Panc1 (cell line): ENCODE measurements around the gene TNFAIP2. TPM values are rescaled to one million over a fixed set of nuclear protein-coding genes. Genes with fewer than 3 reads are reported as not detected.

ENCODE experiments used
- ATAC-seq: fragments of 200-7000 bp; cut with Tn5 transposase; 2 replicates; pipeline ENCODE4 v1.9.1; 2020; ENCODE audit warnings: mild to moderate bottlenecking, moderate library complexity
- BruUV-seq: library from RNA; stranded (reverse); fragments of 400-500 nt; replicated peaks from 2 replicates; lab custom pipeline; 2021; lab: Mats Ljungman, UMichigan
- CTCF ChIA-PET: fragments of 300-600 bp; sonication (Branson Sonifier 250); formaldehyde crosslinking; loops from one replicate; lab custom pipeline; 2022; ENCODE audit warnings: antibody characterized with exemption; lab: Charles Lee
- POLR2A ChIA-PET: fragments of 300-600 bp; sonication (Branson Sonifier 250); formaldehyde crosslinking; loops from one replicate; lab custom pipeline; 2022; ENCODE audit warnings: antibody characterized with exemption; lab: Charles Lee
- DNase-seq: peaks from one replicate; pipeline ENCODE4 v3.0.0-alpha.2; 2010; ENCODE audit warnings: low read depth, low spot score
- H3K27ac ChIP-seq: 2 replicates; pipeline ENCODE4 v1.5.1; 2011; ENCODE audit warnings: mild to moderate bottlenecking, low read length, inconsistent platforms
- H3K27me3 ChIP-seq: fragments of 200-500 bp; sonication (Bioruptor generic); 2 replicates; pipeline ENCODE4 v1.6.0; 2014; ENCODE audit warnings: low read length, inconsistent platforms; ENCODE audit not compliant: control insufficient read depth, insufficient read depth
- H3K36me3 ChIP-seq: fragments of 200-500 bp; sonication (Bioruptor generic); 2 replicates; pipeline ENCODE4 v1.5.1; 2014; ENCODE audit warnings: inconsistent platforms, mild to moderate bottlenecking, low read length, moderate library complexity; ENCODE audit not compliant: control insufficient read depth, insufficient read depth
- H3K4me1 ChIP-seq: 2 replicates; pipeline ENCODE4 v1.5.1; 2011; ENCODE audit warnings: inconsistent platforms, mild to moderate bottlenecking, low read length, moderate library complexity; ENCODE audit not compliant: control insufficient read depth, insufficient read depth
- H3K4me3 ChIP-seq, 2 experiments: 2 replicates each; pipeline ENCODE4 v1.5.1; 2011 to 2012; ENCODE audit warnings: low read depth in 2 of 2, low read length in 2 of 2, mild to moderate bottlenecking in 2 of 2, inconsistent platforms in 1 of 2, moderate library complexity in 1 of 2
- H3K9me3 ChIP-seq: fragments of 200-500 bp; sonication (Bioruptor generic); 2 replicates; pipeline ENCODE4 v1.5.1; 2014; ENCODE audit warnings: low read depth, mild to moderate bottlenecking, inconsistent platforms, low read length, moderate library complexity; ENCODE audit not compliant: control insufficient read depth, insufficient read depth
- POLR2AphosphoS5 ChIP-seq: IDR thresholded peaks from 2 replicates; pipeline ENCODE4 v1.6.1; 2012; ENCODE audit warnings: mild to moderate bottlenecking, low read depth, low read length, moderate library complexity
- SIN3A ChIP-seq: IDR thresholded peaks from 2 replicates; pipeline ENCODE4 v1.6.1; 2012; ENCODE audit warnings: low read depth, mild to moderate bottlenecking, low read length, moderate library complexity, borderline replicate concordance; ENCODE audit not compliant: insufficient read depth
- TCF7L2 ChIP-seq: IDR thresholded peaks from 2 replicates; pipeline ENCODE4 v1.6.1; 2011; ENCODE audit warnings: mild to moderate bottlenecking, low read depth, low read length, inconsistent platforms
- in situ Hi-C: cut with HindIII; loops from 2 replicates; pipeline ENCODE4 v1.10.0; 2016; ENCODE audit warnings: low sequenced_read_pairs, low pct_unique_long_range_greater_than_20kb
- intact Hi-C: fragments of 100-400 bp; cut with micrococcal nuclease; formaldehyde crosslinking; loops from one replicate; pipeline ENCODE4 v1.10.0; 2022; ENCODE audit not compliant: unreplicated experiment
- total RNA-seq: library from RNA; stranded (reverse); gene quantifications from one replicate; pipeline ENCODE4 v1.2.1, GENCODE V29; 2021; ENCODE audit not compliant: unreplicated experiment
- TF ChIP-seq, protein P1 (sequence below), 2 experiments: IDR thresholded peaks; 2 replicates each; pipeline ENCODE4 v1.6.1; 2011 to 2012; ENCODE audit warnings: low read depth in 2 of 2, control low read depth in 1 of 2, low read length in 1 of 2, mild to moderate bottlenecking in 1 of 2, moderate library complexity in 1 of 2; ENCODE audit not compliant: insufficient read depth in 1 of 2
- TF ChIP-seq, protein P2 (sequence below): fragments of 450-650 bp; IDR thresholded peaks from 2 replicates; pipeline ENCODE4 v1.5.1; 2017; ENCODE audit warnings: mild to moderate bottlenecking

TNFAIP2 gene
- total RNA-seq, 1 experiment from 2014 or later, result 491 TPM

DNA sequence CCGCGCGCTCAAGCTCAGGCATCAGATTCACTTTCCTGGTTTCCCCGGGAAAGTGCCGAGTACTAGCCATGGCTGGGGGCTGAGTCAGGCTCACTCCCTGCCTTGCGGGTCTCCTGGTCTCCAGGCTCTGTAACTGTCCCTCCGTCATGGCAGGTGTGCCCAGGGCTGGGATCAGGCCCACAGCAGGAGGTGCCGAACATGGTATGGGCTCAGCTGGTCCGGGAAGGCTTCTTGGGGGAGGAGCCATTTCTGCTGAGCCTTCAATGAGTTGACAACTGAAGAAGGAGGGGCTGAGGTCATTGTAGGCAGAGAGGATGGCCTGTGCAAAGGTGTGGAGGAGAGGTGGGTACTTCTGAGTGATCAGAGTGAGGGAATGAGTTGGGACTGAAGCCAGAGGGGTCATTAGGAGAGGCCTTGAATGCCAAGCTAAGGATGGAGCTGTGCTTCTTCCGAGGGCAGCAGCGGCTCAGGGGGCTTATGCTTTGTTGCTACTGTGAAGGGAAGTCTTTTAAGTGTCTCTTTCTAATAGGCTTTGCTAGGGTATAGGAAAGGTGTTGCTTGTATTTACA is 28.0 kb upstream of the TNFAIP2 start:
- DNase-seq (no peak), ATAC-seq (no peak)
- no peak overlapping the region for H3K4me3 ChIP-seq
- no peaks in the 10 kb centered on the region for H3K27me3 ChIP-seq
- ChIA-PET CTCF (interaction anchor here (1.4 kb wide), 1 partner anchor 10 kb away, joined by 5 read pairs; no protein-coding TSS in a partner anchor), POLR2A (no interaction called here)
- no TSS peak for BruUV-seq
- H3K9me3 ChIP-seq, result no peaks in the 10 kb centered on the region
- H3K4me1 ChIP-seq, result peaks cover 10% of the 10 kb centered on the region; the same call in 1 of the 2 replicates
- in situ Hi-C loops, result no loop called here
- no peaks in the 10 kb centered on the region for H3K36me3 ChIP-seq
- intact Hi-C loops, result no loop called here
- TF ChIP-seq SIN3A, result no peak
- TF ChIP-seq, protein P1, sequence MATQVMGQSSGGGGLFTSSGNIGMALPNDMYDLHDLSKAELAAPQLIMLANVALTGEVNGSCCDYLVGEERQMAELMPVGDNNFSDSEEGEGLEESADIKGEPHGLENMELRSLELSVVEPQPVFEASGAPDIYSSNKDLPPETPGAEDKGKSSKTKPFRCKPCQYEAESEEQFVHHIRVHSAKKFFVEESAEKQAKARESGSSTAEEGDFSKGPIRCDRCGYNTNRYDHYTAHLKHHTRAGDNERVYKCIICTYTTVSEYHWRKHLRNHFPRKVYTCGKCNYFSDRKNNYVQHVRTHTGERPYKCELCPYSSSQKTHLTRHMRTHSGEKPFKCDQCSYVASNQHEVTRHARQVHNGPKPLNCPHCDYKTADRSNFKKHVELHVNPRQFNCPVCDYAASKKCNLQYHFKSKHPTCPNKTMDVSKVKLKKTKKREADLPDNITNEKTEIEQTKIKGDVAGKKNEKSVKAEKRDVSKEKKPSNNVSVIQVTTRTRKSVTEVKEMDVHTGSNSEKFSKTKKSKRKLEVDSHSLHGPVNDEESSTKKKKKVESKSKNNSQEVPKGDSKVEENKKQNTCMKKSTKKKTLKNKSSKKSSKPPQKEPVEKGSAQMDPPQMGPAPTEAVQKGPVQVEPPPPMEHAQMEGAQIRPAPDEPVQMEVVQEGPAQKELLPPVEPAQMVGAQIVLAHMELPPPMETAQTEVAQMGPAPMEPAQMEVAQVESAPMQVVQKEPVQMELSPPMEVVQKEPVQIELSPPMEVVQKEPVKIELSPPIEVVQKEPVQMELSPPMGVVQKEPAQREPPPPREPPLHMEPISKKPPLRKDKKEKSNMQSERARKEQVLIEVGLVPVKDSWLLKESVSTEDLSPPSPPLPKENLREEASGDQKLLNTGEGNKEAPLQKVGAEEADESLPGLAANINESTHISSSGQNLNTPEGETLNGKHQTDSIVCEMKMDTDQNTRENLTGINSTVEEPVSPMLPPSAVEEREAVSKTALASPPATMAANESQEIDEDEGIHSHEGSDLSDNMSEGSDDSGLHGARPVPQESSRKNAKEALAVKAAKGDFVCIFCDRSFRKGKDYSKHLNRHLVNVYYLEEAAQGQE (IDR thresholded peaks at IDR 0.05; ENCODE audit: insufficient read depth in 1 of 2, low read depth in 2 of 2, low read length in 1 of 2), result no peak
- TF ChIP-seq POLR2AphosphoS5, result no peak
- TF ChIP-seq, protein P2, sequence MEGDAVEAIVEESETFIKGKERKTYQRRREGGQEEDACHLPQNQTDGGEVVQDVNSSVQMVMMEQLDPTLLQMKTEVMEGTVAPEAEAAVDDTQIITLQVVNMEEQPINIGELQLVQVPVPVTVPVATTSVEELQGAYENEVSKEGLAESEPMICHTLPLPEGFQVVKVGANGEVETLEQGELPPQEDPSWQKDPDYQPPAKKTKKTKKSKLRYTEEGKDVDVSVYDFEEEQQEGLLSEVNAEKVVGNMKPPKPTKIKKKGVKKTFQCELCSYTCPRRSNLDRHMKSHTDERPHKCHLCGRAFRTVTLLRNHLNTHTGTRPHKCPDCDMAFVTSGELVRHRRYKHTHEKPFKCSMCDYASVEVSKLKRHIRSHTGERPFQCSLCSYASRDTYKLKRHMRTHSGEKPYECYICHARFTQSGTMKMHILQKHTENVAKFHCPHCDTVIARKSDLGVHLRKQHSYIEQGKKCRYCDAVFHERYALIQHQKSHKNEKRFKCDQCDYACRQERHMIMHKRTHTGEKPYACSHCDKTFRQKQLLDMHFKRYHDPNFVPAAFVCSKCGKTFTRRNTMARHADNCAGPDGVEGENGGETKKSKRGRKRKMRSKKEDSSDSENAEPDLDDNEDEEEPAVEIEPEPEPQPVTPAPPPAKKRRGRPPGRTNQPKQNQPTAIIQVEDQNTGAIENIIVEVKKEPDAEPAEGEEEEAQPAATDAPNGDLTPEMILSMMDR, result no peak
- no peak for TF ChIP-seq TCF7L2
- H3K27ac ChIP-seq, result no peak overlapping the region

DNA sequence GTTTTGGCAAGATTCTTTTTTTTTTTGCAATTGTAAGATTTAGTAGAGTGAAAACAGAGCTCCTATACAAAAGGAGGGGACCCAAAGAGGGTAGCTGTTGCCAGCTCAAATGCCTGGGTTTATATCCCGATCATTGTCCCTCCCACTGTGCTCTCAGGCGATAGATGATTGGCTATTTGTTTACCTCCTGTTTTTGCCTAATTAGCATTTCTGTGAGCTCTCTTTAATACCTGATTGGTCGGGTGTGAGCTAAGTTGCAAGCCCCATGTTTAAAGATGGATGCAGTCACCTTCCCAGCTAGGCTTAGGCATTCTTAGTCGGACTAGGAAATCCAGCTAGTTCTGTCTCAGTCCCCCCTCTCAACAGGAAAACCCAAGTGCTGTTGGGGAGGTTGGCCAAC is 26.9 kb upstream of the TNFAIP2 start:
- Histone ChIP-seq H3K9me3 (no peaks in the 10 kb centered on the region), H3K27me3 (no peaks in the 10 kb centered on the region), H3K4me3 (no peak overlapping the region), H3K36me3 (no peaks in the 10 kb centered on the region), H3K4me1 (peaks cover 10% of the 10 kb centered on the region; the same call in 1 of the 2 replicates), H3K27ac (no peak overlapping the region)
- ChIA-PET POLR2A (interaction anchor here (0.6 kb wide), 1 partner anchor 9 kb away, joined by 3 read pairs; no protein-coding TSS in a partner anchor), CTCF (interaction anchor here (0.6 to 1.4 kb wide), 3 partner anchors 8 to 186 kb away, joined by 4 to 5 read pairs (median 4); no protein-coding TSS in a partner anchor)
- BruUV-seq, result no TSS peak
- intact Hi-C loops (no loop called here), in situ Hi-C loops (no loop called here)
- TF ChIP-seq, protein P2, result no peak
- TF ChIP-seq POLR2AphosphoS5 (no peak), TCF7L2 (no peak), SIN3A (no peak)
- TF ChIP-seq, protein P1 (IDR thresholded peaks at IDR 0.05; ENCODE audit: insufficient read depth in 1 of 2, low read depth in 2 of 2, low read length in 1 of 2), result no peak
- ATAC-seq (no peak), DNase-seq (no peak)
